Measurements from ENCODE around the gene FBLN2.

DNA sequence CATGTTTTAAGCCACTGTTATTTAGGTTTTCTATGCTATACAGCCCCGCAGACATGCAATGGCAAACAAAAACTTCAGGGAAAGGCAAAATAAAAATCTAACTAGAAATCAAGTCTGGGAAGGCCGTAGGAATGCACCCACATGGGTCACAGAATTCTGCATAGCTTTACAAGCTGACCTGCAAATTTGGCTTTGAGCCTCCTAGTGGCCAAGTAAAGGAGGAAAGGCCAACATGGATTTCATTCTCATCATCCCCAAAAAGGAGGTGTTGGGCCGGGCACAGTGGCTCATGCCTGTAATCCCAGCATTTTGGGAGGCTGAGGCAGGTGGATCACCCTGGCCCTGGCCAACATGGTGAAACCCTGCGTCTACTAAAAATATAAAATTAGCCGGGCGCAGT is 124.3 kb downstream of the FBLN2 start:
- TF ChIP-seq, protein P1, sequence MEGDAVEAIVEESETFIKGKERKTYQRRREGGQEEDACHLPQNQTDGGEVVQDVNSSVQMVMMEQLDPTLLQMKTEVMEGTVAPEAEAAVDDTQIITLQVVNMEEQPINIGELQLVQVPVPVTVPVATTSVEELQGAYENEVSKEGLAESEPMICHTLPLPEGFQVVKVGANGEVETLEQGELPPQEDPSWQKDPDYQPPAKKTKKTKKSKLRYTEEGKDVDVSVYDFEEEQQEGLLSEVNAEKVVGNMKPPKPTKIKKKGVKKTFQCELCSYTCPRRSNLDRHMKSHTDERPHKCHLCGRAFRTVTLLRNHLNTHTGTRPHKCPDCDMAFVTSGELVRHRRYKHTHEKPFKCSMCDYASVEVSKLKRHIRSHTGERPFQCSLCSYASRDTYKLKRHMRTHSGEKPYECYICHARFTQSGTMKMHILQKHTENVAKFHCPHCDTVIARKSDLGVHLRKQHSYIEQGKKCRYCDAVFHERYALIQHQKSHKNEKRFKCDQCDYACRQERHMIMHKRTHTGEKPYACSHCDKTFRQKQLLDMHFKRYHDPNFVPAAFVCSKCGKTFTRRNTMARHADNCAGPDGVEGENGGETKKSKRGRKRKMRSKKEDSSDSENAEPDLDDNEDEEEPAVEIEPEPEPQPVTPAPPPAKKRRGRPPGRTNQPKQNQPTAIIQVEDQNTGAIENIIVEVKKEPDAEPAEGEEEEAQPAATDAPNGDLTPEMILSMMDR (IDR thresholded peaks at IDR 0.05; ENCODE audit: borderline replicate concordance, extremely low read depth, low read length, poor library complexity, severe bottlenecking), result peak; percentile 45
- TF ChIP-seq EZH2 (IDR thresholded peaks at IDR 0.05; ENCODE audit: borderline replicate concordance, low read depth, low read length, severe bottlenecking), result no peak
